ENCODE results near the gene LRRC1.

- no peak for TF ChIP-seq CTCF (IDR thresholded peaks at IDR 0.05; ENCODE audit: insufficient read depth, low read depth, low read length)
- no peak for TF ChIP-seq EZH2 (IDR thresholded peaks at IDR 0.05; ENCODE audit: insufficient read depth, low read length)
Observed at GRCh38 chr6:53860511-53860910, 65.7 kb downstream of the LRRC1 start.

Measured in astrocyte (in vitro differentiated cells and primary cell).